VCaP (cell line): ENCODE data around the gene HTR1B.
A peak's percentile ranks its signal among the peaks of the same experiment; 100 is the strongest.

Source experiments
- H3K27ac ChIP-seq: fragments of 450-650 bp; 2 replicates; pipeline ENCODE4 v1.5.1; 2017
- TF ChIP-seq, protein P1 (sequence below): fragments of 450-650 bp; conservative IDR thresholded peaks from 2 replicates; pipeline ENCODE4 v1.5.1; 2017; ENCODE audit warnings: mild to moderate bottlenecking, moderate library complexity

Gene HTR1B

DNA sequence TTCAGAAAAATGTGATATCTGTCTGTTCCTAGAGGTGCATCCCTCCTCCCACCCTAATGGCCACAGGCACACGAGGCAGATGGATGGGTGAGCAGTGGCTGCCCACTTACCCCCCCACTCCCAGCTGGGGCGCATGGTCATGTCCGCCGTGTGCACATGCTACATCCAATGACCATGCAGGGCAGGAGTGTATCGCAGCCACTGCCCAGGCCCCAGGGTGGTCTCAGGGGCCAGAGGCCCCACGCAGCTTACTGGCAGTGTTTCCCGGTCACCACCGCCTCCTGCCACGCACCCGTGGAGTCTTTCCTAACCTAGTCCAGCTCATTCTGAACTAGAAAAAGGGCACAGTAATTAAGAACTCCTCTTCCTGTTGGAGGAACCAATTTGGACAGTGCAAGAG, 11.7 kb upstream of the HTR1B start:
- TF ChIP-seq, protein P1, sequence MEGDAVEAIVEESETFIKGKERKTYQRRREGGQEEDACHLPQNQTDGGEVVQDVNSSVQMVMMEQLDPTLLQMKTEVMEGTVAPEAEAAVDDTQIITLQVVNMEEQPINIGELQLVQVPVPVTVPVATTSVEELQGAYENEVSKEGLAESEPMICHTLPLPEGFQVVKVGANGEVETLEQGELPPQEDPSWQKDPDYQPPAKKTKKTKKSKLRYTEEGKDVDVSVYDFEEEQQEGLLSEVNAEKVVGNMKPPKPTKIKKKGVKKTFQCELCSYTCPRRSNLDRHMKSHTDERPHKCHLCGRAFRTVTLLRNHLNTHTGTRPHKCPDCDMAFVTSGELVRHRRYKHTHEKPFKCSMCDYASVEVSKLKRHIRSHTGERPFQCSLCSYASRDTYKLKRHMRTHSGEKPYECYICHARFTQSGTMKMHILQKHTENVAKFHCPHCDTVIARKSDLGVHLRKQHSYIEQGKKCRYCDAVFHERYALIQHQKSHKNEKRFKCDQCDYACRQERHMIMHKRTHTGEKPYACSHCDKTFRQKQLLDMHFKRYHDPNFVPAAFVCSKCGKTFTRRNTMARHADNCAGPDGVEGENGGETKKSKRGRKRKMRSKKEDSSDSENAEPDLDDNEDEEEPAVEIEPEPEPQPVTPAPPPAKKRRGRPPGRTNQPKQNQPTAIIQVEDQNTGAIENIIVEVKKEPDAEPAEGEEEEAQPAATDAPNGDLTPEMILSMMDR: no peak
- H3K27ac ChIP-seq: no peak overlapping the region

DNA sequence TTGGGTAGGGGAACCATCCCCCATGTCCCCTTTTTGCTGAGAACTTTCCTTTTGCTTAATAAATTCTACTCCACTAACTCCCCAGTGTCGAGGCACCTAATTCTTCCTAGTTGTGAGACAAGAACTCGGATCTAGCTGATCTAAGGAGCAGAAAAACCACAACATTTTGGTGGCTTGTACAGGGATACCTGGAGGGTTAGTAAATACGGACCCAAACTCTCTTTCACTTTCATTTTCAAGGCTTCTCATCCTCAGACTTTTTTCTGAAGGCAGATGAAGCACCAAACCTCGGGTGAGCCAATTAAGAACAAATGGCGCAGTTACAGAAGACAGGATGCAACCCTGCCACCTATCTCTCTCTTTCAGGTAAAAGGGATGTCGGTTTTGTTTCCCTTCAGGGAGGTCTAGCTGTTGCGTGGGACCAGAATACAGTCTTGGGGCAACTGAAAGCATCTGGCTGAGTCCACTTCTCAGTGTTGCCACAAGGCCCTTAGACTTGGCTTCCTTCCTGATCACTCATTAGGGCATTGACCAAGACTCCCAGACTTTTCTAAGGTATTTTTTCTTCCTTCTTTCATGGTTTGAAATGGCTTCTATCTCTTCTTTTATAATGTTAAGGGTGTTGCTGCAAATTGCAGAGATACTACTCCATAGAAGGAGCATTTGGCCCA, 11.1 kb upstream of the HTR1B start:
- TF ChIP-seq, protein P1: no peak
- H3K27ac ChIP-seq: no peak overlapping the region

DNA sequence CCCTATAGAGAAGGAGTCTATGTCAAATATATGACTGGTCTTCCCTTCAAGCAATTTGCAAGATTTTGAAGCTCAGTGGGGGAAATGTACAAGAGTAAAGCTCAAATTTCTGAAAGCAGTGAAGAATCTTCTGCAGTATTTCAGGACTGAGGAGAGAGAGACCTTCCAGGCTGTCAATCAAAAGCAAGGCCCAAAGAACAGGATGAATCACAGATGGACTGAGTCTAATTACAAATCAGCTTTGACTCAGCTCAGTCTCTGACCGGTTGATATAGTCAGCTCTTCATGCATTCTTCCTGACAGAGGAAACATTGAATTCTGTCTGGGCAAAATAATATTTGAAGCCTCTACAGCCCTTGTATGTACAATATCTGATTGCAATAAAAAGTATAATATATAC, 7.7 kb upstream of the HTR1B start:
- no peak overlapping the region for H3K27ac ChIP-seq
- TF ChIP-seq, protein P1: no peak

DNA sequence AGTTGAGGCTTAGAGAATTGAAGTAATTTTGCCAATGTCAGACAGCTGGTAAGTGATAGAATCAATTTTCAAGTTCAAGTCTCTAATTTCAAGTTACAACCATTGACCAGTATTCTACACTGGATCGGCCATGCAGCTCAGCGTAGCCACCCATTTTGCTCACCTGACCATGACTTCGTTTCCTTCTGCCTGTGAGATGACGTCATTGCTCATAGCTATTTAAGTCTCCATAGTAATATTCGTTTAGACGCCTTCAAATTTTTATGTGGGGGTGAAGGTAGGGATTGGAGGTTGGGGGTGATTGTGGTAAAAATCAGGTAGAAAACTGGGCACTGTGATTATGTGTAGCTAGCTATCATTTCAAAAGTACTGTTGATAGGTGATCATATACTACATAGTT, 5.6 kb upstream of the HTR1B start:
- TF ChIP-seq, protein P1: no peak
- no peak overlapping the region for H3K27ac ChIP-seq

DNA sequence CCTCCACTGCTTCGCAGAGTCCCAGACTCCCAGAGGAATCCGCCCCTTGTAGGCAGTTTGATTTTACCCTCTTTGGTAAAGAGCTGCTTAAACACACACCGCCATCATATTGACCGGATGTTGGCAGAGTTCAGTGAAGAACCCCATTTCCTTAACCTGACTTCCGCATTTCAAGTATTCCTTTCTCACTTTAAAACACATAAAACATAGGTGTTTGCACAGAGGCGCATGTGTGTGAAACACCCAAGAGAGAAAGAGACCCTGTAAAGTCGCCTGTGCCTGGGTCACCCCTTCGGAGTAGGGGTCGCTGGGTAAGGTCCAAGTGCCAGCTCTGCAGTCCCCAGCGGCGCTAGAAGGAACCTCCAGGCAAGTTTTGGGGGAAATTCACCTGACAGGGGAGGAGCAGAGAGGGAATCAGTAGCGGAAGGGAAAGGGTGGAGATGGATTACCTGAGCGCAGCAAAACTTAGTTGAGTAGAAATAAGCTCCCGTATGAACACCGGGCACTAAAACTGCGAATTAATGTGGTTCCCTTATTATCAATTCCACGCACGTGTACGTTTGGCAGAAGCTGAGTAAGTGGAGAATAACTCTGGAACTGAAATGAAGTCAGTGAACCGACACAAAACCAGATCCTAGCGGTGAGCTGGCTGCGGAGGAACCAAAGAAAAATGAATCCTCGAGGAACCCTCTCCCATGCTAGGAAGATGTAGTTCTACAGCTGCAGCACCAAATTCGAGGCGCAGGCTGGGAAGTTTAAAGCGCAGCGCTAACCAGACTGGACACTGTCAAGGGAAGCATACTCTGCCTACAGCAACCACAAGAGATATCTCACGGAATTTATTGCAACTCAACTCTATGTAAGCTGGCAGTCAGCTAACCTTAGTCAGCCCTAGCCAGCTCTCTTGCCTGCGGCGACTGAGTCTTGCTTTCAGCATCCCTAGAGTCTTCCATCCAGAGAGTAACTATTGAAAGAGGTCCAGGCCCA, 3.5 kb upstream of the HTR1B start:
- H3K27ac ChIP-seq: no peak overlapping the region
- TF ChIP-seq, protein P1: no peak

DNA sequence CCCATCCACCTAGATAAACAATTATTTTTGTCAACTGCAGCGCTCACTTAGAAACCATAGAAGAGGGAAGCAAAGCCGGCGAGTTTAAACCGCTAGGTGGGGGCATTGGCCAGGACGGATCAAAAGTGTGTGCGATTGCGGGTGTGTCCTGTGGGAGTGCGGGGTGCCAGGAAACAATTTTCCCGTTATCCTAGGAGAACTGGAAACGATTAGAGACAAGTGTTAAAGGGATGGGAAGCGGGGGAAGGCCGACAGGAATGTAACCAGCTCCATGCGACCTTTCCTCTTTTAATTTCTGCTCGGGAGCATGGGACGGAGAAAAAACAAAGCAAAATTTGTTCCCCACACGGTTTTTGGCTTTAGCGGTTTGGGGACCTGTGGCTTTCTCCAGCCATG, 2.8 kb upstream of the HTR1B start:
- H3K27ac ChIP-seq: no peak overlapping the region
- TF ChIP-seq, protein P1: peak; percentile 66

DNA sequence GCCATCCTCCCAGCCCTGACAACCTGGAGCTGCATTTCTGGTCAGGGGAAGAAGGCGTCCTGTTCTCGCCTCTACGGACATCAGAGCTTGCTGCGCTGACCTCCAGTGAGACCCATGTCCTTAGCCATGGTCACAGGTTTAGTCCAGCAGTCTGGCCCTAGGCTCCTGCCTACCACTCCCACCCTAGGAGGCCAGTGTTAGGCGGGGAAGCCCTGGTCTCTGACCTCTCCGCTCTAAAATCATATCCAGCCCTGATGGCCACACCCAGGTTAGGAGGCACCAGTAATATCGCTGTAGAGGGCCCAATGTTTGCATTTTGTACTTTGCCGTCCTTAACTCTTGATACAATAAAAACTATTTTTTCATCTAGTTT, 1.2 kb upstream of the HTR1B start:
- no peak overlapping the region for H3K27ac ChIP-seq
- TF ChIP-seq, protein P1: no peak
